HEK293 (cell line): ENCODE measurements around the gene GART.

Experiments
- CTCF ChIP-seq: fragments of 450-650 bp; formaldehyde crosslinking; IDR thresholded peaks from 2 replicates; pipeline ENCODE4 v1.5.1; 2016; ENCODE audit warnings: missing biosample characterization, missing genetic modification characterization
- GLIS1 ChIP-seq: fragments of 450-650 bp; formaldehyde crosslinking; IDR thresholded peaks from 2 replicates; pipeline ENCODE4 v1.5.1; 2016; ENCODE audit warnings: missing biosample characterization, missing genetic modification characterization
- IKZF3 ChIP-seq: fragments of 450-650 bp; IDR thresholded peaks from 2 replicates; pipeline ENCODE4 v1.5.0; 2018; ENCODE audit warnings: missing biosample characterization, mild to moderate bottlenecking, missing genetic modification characterization, moderate library complexity
- RBAK ChIP-seq: fragments of 450-650 bp; formaldehyde crosslinking; IDR thresholded peaks from 2 replicates; pipeline ENCODE4 v1.5.1; 2016; ENCODE audit warnings: missing biosample characterization, missing genetic modification characterization
- SCRT2 ChIP-seq: fragments of 450-650 bp; formaldehyde crosslinking; IDR thresholded peaks from 2 replicates; pipeline ENCODE4 v1.5.1; 2016; ENCODE audit warnings: missing biosample characterization, missing genetic modification characterization
- SETDB1 ChIP-seq: IDR thresholded peaks from one replicate; pipeline ENCODE4 v1.6.1; 2017; ENCODE audit warnings: mild to moderate bottlenecking, low read length, moderate library complexity, mixed read lengths; ENCODE audit not compliant: insufficient read length
- ZBTB1 ChIP-seq: fragments of 450-650 bp; formaldehyde crosslinking; IDR thresholded peaks from 2 replicates; pipeline ENCODE4 v1.5.1; 2016; ENCODE audit warnings: missing biosample characterization, missing genetic modification characterization
- ZBTB26 ChIP-seq: fragments of 450-650 bp; formaldehyde crosslinking; optimal IDR thresholded peaks from 2 replicates; pipeline ENCODE3; 2016; ENCODE audit warnings: missing biosample characterization, mild to moderate bottlenecking, missing genetic modification characterization
- ZBTB6 ChIP-seq: fragments of 450-650 bp; formaldehyde crosslinking; IDR thresholded peaks from 2 replicates; pipeline ENCODE4 v1.5.1; 2017; ENCODE audit warnings: missing biosample characterization, missing genetic modification characterization
- ZFHX2 ChIP-seq: fragments of 450-650 bp; formaldehyde crosslinking; conservative IDR thresholded peaks from 2 replicates; pipeline ENCODE4 v1.5.1; 2016; ENCODE audit warnings: missing biosample characterization, missing genetic modification characterization
- ZNF140 ChIP-seq: fragments of 450-650 bp; formaldehyde crosslinking; IDR thresholded peaks from 2 replicates; pipeline ENCODE4 v1.5.1; 2016; ENCODE audit warnings: missing biosample characterization, missing genetic modification characterization
- ZNF174 ChIP-seq: fragments of 450-650 bp; formaldehyde crosslinking; IDR thresholded peaks from 2 replicates; pipeline ENCODE4 v1.5.0; 2017; ENCODE audit warnings: missing biosample characterization, mild to moderate bottlenecking, missing genetic modification characterization
- ZNF184 ChIP-seq: fragments of 450-650 bp; IDR thresholded peaks from 2 replicates; pipeline ENCODE4 v1.5.1; 2018; ENCODE audit warnings: missing biosample characterization, mild to moderate bottlenecking, missing genetic modification characterization
- ZNF223 ChIP-seq: fragments of 450-650 bp; formaldehyde crosslinking; IDR thresholded peaks from 2 replicates; pipeline ENCODE4 v1.5.1; 2016; ENCODE audit warnings: missing biosample characterization, missing genetic modification characterization
- ZNF239 ChIP-seq: fragments of 450-650 bp; formaldehyde crosslinking; IDR thresholded peaks from 2 replicates; pipeline ENCODE4 v1.5.1; 2016; ENCODE audit warnings: missing biosample characterization, missing genetic modification characterization
- ZNF280D ChIP-seq: fragments of 450-650 bp; formaldehyde crosslinking; IDR thresholded peaks from 2 replicates; pipeline ENCODE4 v1.5.1; 2016; ENCODE audit warnings: missing biosample characterization, missing genetic modification characterization
- ZNF302 ChIP-seq: fragments of 450-650 bp; formaldehyde crosslinking; IDR thresholded peaks from 2 replicates; pipeline ENCODE4 v1.5.1; 2016; ENCODE audit warnings: missing biosample characterization, missing genetic modification characterization, low read depth
- ZNF324 ChIP-seq: fragments of 450-650 bp; formaldehyde crosslinking; IDR thresholded peaks from 2 replicates; pipeline ENCODE4 v1.5.1; 2016; ENCODE audit warnings: missing biosample characterization, missing genetic modification characterization
- ZNF341 ChIP-seq: fragments of 450-650 bp; formaldehyde crosslinking; IDR thresholded peaks from 2 replicates; pipeline ENCODE4; 2016; ENCODE audit warnings: low read depth, missing biosample characterization, missing genetic modification characterization
- ZNF350 ChIP-seq: fragments of 450-650 bp; formaldehyde crosslinking; IDR thresholded peaks from 2 replicates; pipeline ENCODE4 v1.5.0; 2017; ENCODE audit warnings: missing biosample characterization, mild to moderate bottlenecking, missing genetic modification characterization
- ZNF449 ChIP-seq: fragments of 450-650 bp; formaldehyde crosslinking; IDR thresholded peaks from 2 replicates; pipeline ENCODE4 v1.5.1; 2017; ENCODE audit warnings: missing biosample characterization, mild to moderate bottlenecking, missing genetic modification characterization, moderate library complexity
- ZNF544 ChIP-seq: fragments of 450-650 bp; formaldehyde crosslinking; IDR thresholded peaks from 2 replicates; pipeline ENCODE4 v1.5.0; 2017; ENCODE audit warnings: missing biosample characterization, missing genetic modification characterization
- ZNF626 ChIP-seq: fragments of 450-650 bp; sonication (Bioruptor Pico); formaldehyde crosslinking; IDR thresholded peaks from 2 replicates; pipeline ENCODE4 v1.5.1; 2018; ENCODE audit warnings: missing biosample characterization, missing genetic modification characterization, inconsistent platforms
- ZNF629 ChIP-seq: fragments of 450-650 bp; formaldehyde crosslinking; IDR thresholded peaks from 2 replicates; pipeline ENCODE4 v1.5.1; 2017; ENCODE audit warnings: missing biosample characterization, missing genetic modification characterization
- ZNF704 ChIP-seq: fragments of 450-650 bp; formaldehyde crosslinking; IDR thresholded peaks from 2 replicates; pipeline ENCODE4 v1.5.1; 2016; ENCODE audit warnings: missing biosample characterization, missing genetic modification characterization
- ZNF76 ChIP-seq: fragments of 450-650 bp; formaldehyde crosslinking; IDR thresholded peaks from 2 replicates; pipeline ENCODE4; 2016; ENCODE audit warnings: low read depth, missing biosample characterization, missing genetic modification characterization, borderline replicate concordance
- ZNF777 ChIP-seq: fragments of 450-650 bp; formaldehyde crosslinking; IDR thresholded peaks from 2 replicates; pipeline ENCODE4 v1.5.1; 2017; ENCODE audit warnings: missing biosample characterization, missing genetic modification characterization, borderline replicate concordance
- ZNF792 ChIP-seq: fragments of 450-650 bp; formaldehyde crosslinking; IDR thresholded peaks from 2 replicates; pipeline ENCODE4 v1.5.1; 2016; ENCODE audit warnings: missing biosample characterization, missing genetic modification characterization
- ZSCAN5A ChIP-seq: fragments of 450-650 bp; formaldehyde crosslinking; IDR thresholded peaks from 2 replicates; pipeline ENCODE4 v1.5.1; 2016; ENCODE audit warnings: missing biosample characterization, missing genetic modification characterization

Gene GART

GRCh38 chr21:33552093-33552998, 10.4 kb upstream of the GART start (continued):
- TF ChIP-seq ZNF350 (no peak), ZNF140 (tag by site-specific recombination) (no peak), ZNF777 (tag by site-specific recombination) (no peak), ZBTB6 (tag by site-specific recombination) (peak; percentile 82), ZNF629 (tag by site-specific recombination) (peak; percentile 98), ZBTB26 (tag by site-specific recombination) (no peak), ZNF184 (tag by site-specific recombination) (peak; percentile 15; the same call in 1 of the 2 replicates), ZNF280D (tag by site-specific recombination) (no peak), ZNF626 (tag by site-specific recombination) (no peak), ZNF704 (tag by site-specific recombination) (no peak), SETDB1 (peak; percentile 55), ZNF449 (no peak), ZNF792 (tag by site-specific recombination) (no peak), ZSCAN5A (no peak), ZNF76 (tag by site-specific recombination) (no peak), ZNF174 (tag by site-specific recombination) (no peak), ZNF223 (tag by site-specific recombination) (no peak), SCRT2 (no peak), CTCF (tag by site-specific recombination) (no peak), ZNF324 (tag by site-specific recombination) (0 out of 2 replicates have a peak, but pooled peaks have one; percentile 36), ZNF239 (tag by site-specific recombination) (no peak), GLIS1 (tag by site-specific recombination) (no peak), ZNF302 (tag by site-specific recombination) (no peak), ZNF544 (tag by site-specific recombination) (no peak), ZBTB1 (no peak), RBAK (no peak), IKZF3 (tag by site-specific recombination) (no peak), ZFHX2 (tag by site-specific recombination) (no peak), ZNF341 (tag by site-specific recombination) (no peak)
